Measurements from ENCODE around the gene HSPA5.
A peak's percentile ranks its signal among the peaks of the same experiment; 100 is the strongest.
"Not testable (repeated sequence)": the region's sequence is repeated elsewhere in the genome, so short reads cannot be mapped to it uniquely, and the experiment has no call there.

The HSPA5 gene

DNA sequence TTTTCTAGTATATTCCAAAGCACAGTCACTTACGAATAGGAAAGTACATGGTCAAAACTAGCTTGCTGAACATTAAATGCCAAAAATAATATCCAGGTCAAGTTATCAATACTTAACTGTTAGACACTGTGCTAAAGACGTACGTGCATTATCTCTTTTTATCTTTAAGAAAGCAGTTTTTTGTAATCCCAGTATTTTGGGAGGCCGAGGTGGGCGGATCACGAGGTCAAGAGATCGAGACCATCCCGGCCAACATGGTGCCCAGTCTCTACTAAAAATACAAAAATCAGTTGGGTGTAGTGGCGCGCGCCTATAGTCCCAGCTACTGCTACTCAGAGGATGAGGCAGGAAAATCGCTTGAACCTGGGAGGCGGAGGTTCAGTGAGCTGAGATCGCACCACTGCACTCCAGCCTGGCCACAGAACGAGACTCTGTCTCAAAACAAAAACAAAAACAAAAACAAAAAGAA, 2.7 kb upstream of the HSPA5 start:
- Histone ChIP-seq H3K4me3 (ENCODE audit: low read depth in 1 of 2, low read length in 2 of 2) (no peak overlapping the region), H3K9ac (ENCODE audit: low read depth in 1 of 2, low read length in 2 of 2) (no peak overlapping the region), H3K27ac (ENCODE audit: low read depth, low read length) (no peak overlapping the region), H3K9me3 (ENCODE audit: control insufficient read depth in 1 of 2, low read length in 2 of 2) (no peaks in the 10 kb centered on the region), H3K27me3 (ENCODE audit: control insufficient read depth in 1 of 2, insufficient read depth in 2 of 2, low read length in 2 of 2) (no peaks in the 10 kb centered on the region), H3K4me1 (ENCODE audit: control insufficient read depth in 1 of 2, insufficient read depth in 2 of 2, low read length in 2 of 2) (peaks cover 12 to 19% of the 10 kb centered on the region in 2 donors), H3K36me3 (ENCODE audit: control insufficient read depth in 1 of 2, insufficient read depth in 2 of 2, low read length in 2 of 2) (peaks cover 6 to 7% of the 10 kb centered on the region in 2 donors)

DNA sequence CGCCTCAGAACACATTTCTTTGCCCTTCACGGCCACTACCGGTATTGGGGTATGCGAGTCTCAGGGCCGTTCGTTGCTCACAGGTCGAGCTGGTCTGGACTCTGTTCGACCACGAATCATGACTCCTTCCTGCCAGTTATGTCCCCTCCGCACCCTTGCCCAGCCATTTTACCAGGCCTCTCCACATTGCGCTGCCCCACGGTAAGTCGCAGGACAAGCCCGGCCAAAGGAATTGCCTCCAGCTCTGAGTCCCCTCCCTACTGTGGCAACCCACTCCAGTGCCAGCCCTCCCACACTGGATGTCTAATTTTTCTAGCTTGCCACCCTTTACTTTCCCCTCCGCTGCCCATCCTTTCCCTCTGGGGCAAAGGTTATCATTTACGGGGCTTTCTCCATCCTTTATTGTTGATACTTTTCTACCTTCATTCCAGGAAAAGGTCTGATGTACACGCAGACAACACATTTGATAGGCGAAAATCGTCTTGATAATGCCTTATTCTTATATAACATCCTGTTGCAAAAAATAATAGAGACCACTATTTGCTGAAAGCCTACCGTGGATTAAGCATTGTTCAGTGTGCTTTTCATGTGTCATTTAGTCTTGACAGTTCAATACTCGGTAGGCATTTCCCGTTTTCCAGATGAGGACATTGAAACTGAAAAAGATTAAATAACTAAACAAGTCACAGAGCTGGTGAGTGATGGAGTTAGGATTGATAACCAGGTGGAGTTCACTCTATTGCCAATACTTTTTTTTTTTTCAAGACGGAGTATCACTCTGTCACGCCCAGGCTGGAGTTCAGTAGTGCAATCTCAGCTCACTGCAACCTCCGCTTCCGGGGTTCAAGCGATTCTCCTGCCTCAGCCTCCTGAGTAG, 958 bp upstream of the HSPA5 start:
- Histone ChIP-seq H3K4me1 (ENCODE audit: control insufficient read depth in 1 of 2, insufficient read depth in 2 of 2, low read length in 2 of 2) (peaks cover 30 to 36% of the 10 kb centered on the region in 2 donors), H3K36me3 (ENCODE audit: control insufficient read depth in 1 of 2, insufficient read depth in 2 of 2, low read length in 2 of 2) (peaks cover 20 to 24% of the 10 kb centered on the region in 2 donors), H3K9me3 (ENCODE audit: control insufficient read depth in 1 of 2, low read length in 2 of 2) (no peaks in the 10 kb centered on the region), H3K9ac (ENCODE audit: low read depth in 1 of 2, low read length in 2 of 2) (peak overlapping the region; percentile 94 to 99), H3K27ac (ENCODE audit: low read depth, low read length) (peak overlapping the region; percentile 90), H3K27me3 (ENCODE audit: control insufficient read depth in 1 of 2, insufficient read depth in 2 of 2, low read length in 2 of 2) (no peaks in the 10 kb centered on the region), H3K4me3 (ENCODE audit: low read depth in 1 of 2, low read length in 2 of 2) (peak overlapping the region; percentile 87 to 98)

DNA sequence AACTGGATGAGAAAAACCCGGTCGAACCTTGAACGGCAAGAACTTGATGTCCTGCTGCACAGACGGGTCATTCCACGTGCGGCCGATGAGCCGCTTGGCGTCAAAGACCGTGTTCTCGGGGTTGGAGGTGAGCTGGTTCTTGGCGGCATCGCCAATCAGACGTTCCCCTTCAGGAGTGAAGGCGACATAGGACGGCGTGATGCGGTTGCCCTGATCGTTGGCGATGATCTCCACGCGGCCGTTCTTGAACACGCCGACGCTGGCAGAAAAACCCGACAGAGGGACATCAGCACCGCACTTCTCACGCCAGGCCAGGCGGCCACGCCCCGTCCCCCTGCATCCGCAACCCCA, 519 bp downstream of the HSPA5 start:
- Histone ChIP-seq H3K4me3 (ENCODE audit: low read depth in 1 of 2, low read length in 2 of 2) (peak overlapping the region; percentile 97 to 99), H3K27ac (ENCODE audit: low read depth, low read length) (peak overlapping the region; percentile 95), H3K4me1 (ENCODE audit: control insufficient read depth in 1 of 2, insufficient read depth in 2 of 2, low read length in 2 of 2) (peaks cover 41 to 46% of the 10 kb centered on the region in 2 donors), H3K36me3 (ENCODE audit: control insufficient read depth in 1 of 2, insufficient read depth in 2 of 2, low read length in 2 of 2) (peaks cover 26 to 37% of the 10 kb centered on the region in 2 donors), H3K9ac (ENCODE audit: low read depth in 1 of 2, low read length in 2 of 2) (peak overlapping the region; percentile 93 to 98), H3K27me3 (ENCODE audit: control insufficient read depth in 1 of 2, insufficient read depth in 2 of 2, low read length in 2 of 2) (no peaks in the 10 kb centered on the region), H3K9me3 (ENCODE audit: control insufficient read depth in 1 of 2, low read length in 2 of 2) (no peaks in the 10 kb centered on the region)

DNA sequence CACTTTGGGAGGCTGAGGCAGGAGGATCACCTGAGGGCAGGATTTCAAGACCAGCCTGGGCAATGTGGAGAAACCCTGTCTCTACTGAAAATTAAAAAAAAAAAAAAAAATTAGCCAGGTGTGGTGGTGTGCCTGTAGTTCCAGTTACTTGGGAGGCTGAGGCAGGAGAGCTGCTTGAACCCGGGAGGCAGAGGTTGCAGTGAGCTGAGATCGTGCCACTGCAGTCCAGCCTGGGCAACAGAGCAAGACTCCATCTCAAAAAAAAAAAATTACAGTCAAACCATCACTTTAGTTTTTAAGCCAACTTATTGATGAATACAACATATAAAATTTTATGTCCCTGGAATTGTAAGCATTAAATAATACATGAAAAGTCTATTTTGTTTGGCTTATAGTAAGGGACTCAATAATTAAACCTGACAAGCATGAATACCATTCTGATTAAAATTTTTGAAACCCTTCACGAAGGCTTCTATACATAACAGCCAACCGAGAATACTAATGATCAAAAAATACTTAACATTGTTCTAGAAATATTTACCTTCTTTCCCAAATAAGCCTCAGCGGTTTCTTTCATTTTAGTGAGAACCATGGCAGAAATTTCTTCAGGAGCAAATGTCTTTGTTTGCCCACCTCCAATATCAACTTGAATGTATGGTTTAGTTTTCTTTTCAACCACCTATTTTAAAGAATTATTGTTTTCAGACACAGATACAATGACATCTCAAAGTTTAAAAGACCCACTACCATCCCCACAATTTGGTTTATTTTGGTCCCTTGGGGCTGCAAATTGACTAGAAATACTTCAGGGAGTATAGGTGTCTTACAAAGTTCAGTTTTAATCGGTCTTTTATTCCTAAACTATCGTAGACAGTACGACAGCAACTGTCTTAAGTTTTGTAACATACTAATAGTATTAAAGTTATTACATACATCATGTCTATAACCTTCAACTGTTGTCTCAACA, 1.2 kb downstream of the HSPA5 start:
- Histone ChIP-seq H3K4me1 (ENCODE audit: control insufficient read depth in 1 of 2, insufficient read depth in 2 of 2, low read length in 2 of 2) (peaks cover 47 to 48% of the 10 kb centered on the region in 2 donors), H3K36me3 (ENCODE audit: control insufficient read depth in 1 of 2, insufficient read depth in 2 of 2, low read length in 2 of 2) (peaks cover 31 to 44% of the 10 kb centered on the region in 2 donors), H3K9ac (ENCODE audit: low read depth in 1 of 2, low read length in 2 of 2) (peak overlapping the region; percentile 93 to 98), H3K27ac (ENCODE audit: low read depth, low read length) (no peak overlapping the region), H3K4me3 (ENCODE audit: low read depth in 1 of 2, low read length in 2 of 2) (peak overlapping the region; percentile 97 to 99), H3K9me3 (ENCODE audit: control insufficient read depth in 1 of 2, low read length in 2 of 2) (no peaks in the 10 kb centered on the region), H3K27me3 (ENCODE audit: control insufficient read depth in 1 of 2, insufficient read depth in 2 of 2, low read length in 2 of 2) (no peaks in the 10 kb centered on the region)

DNA sequence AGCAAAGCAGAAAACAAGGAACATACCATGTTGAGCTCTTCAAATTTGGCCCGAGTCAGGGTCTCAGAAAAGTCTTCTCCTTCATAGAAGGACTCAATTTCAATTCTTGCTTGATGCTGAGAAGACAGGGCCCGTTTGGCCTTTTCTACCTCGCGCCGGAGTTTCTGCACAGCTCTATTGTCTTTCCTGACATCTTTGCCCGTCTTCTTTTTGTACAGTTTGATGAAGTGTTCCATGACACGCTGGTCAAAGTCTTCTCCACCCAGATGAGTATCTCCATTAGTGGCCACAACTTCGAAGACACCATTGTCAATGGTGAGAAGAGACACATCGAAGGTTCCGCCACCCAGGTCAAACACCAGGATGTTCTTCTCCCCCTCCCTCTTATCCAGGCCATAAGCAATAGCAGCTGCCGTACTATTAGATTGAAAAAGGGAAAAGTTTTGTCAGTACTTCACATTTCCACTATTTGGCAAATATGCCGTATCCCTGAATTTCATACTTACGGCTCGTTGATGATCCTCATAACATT, 2.2 kb downstream of the HSPA5 start:
- no peaks in the 10 kb centered on the region for H3K9me3 ChIP-seq (ENCODE audit: control insufficient read depth in 1 of 2, low read length in 2 of 2)
- peak overlapping the region in 1 of 2 donors; percentile 93 for H3K9ac ChIP-seq (ENCODE audit: low read depth in 1 of 2, low read length in 2 of 2)
- no peaks in the 10 kb centered on the region for H3K27me3 ChIP-seq (ENCODE audit: control insufficient read depth in 1 of 2, insufficient read depth in 2 of 2, low read length in 2 of 2)
- no peak overlapping the region for H3K27ac ChIP-seq (ENCODE audit: low read depth, low read length)
- peaks cover 47 to 48% of the 10 kb centered on the region in 2 donors for H3K4me1 ChIP-seq (ENCODE audit: control insufficient read depth in 1 of 2, insufficient read depth in 2 of 2, low read length in 2 of 2)
- peaks cover 33 to 49% of the 10 kb centered on the region in 2 donors for H3K36me3 ChIP-seq (ENCODE audit: control insufficient read depth in 1 of 2, insufficient read depth in 2 of 2, low read length in 2 of 2)
- peak overlapping the region; percentile 97 to 99 for H3K4me3 ChIP-seq (ENCODE audit: low read depth in 1 of 2, low read length in 2 of 2)

DNA sequence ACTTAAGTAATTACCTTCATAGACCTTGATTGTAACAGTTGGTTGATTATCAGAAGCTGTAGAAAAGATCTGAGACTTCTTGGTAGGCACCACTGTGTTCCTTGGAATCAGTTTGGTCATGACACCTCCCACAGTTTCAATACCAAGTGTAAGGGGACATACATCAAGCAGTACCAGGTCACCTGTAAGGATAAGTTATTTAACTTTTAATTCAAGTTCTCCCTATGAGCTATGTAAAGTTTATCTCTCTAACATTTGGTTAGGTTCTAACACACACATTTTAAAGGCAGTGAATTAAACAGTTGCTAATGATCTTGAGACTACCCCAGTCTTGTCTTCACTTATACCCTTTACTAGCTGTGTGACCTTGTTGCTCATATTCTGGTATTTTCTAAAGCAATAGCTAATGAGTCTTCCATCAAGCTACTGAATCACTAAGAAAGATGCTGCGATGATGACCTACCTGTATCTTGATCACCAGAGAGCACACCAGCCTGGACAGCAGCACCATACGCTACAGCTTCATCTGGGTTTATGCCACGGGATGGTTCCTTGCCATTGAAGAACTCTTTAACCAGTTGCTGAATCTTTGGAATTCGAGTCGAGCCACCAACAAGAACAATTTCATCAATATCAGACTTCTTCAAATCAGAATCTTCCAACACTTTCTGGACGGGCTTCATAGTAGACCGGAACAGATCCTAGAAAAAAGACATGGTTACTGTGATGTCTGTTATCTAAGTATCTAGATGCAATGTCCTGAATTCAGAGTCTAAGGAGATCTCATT, 2.8 kb downstream of the HSPA5 start:
- H3K9me3 ChIP-seq (ENCODE audit: control insufficient read depth in 1 of 2, low read length in 2 of 2) = no peaks in the 10 kb centered on the region
- peak overlapping the region in 1 of 2 donors; percentile 23 for H3K9ac ChIP-seq (ENCODE audit: low read depth in 1 of 2, low read length in 2 of 2)
- peaks cover 47 to 48% of the 10 kb centered on the region in 2 donors for H3K4me1 ChIP-seq (ENCODE audit: control insufficient read depth in 1 of 2, insufficient read depth in 2 of 2, low read length in 2 of 2)
- no peaks in the 10 kb centered on the region for H3K27me3 ChIP-seq (ENCODE audit: control insufficient read depth in 1 of 2, insufficient read depth in 2 of 2, low read length in 2 of 2)
- H3K36me3 ChIP-seq (ENCODE audit: control insufficient read depth in 1 of 2, insufficient read depth in 2 of 2, low read length in 2 of 2) = peaks cover 33 to 54% of the 10 kb centered on the region in 2 donors
- H3K27ac ChIP-seq (ENCODE audit: low read depth, low read length) = no peak overlapping the region
- H3K4me3 ChIP-seq (ENCODE audit: low read depth in 1 of 2, low read length in 2 of 2) = peak overlapping the region; percentile 97 to 99

DNA sequence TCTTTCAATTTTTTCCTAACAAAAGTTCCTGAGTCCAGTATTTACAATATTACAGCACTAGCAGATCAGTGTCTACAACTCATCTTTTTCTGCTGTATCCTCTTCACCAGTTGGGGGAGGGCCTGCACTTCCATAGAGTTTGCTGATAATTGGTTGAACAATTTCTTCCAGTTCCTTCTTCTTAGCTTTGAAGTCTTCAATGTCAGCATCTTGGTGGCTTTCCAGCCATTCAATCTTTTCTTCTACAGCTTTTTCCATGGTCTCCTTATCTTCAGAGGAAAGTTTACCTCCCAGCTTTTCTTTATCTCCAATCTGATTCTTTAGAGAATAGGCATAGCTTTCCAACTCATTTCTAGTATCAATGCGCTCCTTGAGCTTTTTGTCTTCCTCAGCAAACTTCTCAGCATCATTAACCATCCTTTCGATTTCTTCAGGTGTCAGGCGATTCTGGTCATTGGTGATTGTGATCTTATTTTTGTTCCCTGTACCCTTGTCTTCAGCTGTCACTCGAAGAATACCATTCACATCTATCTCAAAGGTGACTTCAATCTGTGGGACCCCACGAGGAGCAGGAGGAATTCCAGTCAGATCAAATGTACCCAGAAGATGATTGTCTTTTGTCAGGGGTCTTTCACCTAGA, 4.5 kb downstream of the HSPA5 start:
- H3K36me3 ChIP-seq (ENCODE audit: control insufficient read depth in 1 of 2, insufficient read depth in 2 of 2, low read length in 2 of 2) = peaks cover 35 to 59% of the 10 kb centered on the region in 2 donors
- H3K4me1 ChIP-seq (ENCODE audit: control insufficient read depth in 1 of 2, insufficient read depth in 2 of 2, low read length in 2 of 2) = peaks cover 39 to 40% of the 10 kb centered on the region in 2 donors
- not testable (repeated sequence) for H3K27ac ChIP-seq (ENCODE audit: low read depth, low read length); H3K27me3 ChIP-seq (ENCODE audit: control insufficient read depth in 1 of 2, insufficient read depth in 2 of 2, low read length in 2 of 2); H3K9me3 ChIP-seq (ENCODE audit: control insufficient read depth in 1 of 2, low read length in 2 of 2); H3K9ac ChIP-seq (ENCODE audit: low read depth in 1 of 2, low read length in 2 of 2)
- peak overlapping the region; percentile 97 to 99 for H3K4me3 ChIP-seq (ENCODE audit: low read depth in 1 of 2, low read length in 2 of 2)

DNA sequence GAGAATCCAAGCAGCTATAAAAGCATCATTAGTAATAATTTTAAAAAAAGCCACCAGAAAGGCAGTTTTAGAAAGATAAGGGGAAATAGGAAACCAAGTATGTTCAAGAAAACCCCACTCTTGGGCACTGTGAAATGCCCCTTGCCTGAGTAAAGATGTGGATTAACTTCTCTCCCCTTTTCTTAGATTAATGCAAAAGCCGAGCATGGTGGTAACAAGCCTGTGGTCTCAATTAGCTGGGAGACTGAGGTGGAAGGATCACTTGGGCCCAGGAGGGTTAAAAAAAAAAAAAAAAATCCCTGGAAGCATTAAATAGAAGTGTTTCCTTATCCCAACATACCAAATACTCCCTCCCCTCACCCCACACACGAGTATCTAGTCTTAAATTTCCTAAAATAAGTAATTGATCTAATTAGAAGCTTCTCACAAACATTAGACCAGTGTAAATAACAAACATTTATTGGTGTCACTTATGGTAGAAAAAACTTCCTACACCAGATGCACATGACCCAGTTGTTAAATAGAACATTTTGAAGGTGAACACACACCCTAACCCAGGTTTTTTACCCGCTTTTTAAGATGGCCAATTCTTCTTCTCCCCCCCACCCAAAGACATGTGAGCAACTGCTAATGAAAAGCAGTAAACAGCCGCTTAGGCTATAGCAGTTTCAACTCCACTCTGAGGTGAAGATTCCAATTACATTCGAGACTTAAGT, 5.2 kb downstream of the HSPA5 start:
- no peaks in the 10 kb centered on the region for H3K27me3 ChIP-seq (ENCODE audit: control insufficient read depth in 1 of 2, insufficient read depth in 2 of 2, low read length in 2 of 2)
- peaks cover 39 to 40% of the 10 kb centered on the region in 2 donors for H3K4me1 ChIP-seq (ENCODE audit: control insufficient read depth in 1 of 2, insufficient read depth in 2 of 2, low read length in 2 of 2)
- H3K4me3 ChIP-seq (ENCODE audit: low read depth in 1 of 2, low read length in 2 of 2) = peak overlapping the region; percentile 27 to 28
- no peak overlapping the region for H3K27ac ChIP-seq (ENCODE audit: low read depth, low read length)
- H3K9ac ChIP-seq (ENCODE audit: low read depth in 1 of 2, low read length in 2 of 2) = no peak overlapping the region
- peaks cover 35 to 62% of the 10 kb centered on the region in 2 donors for H3K36me3 ChIP-seq (ENCODE audit: control insufficient read depth in 1 of 2, insufficient read depth in 2 of 2, low read length in 2 of 2)
- H3K9me3 ChIP-seq (ENCODE audit: control insufficient read depth in 1 of 2, low read length in 2 of 2) = no peaks in the 10 kb centered on the region
